Fibroblast of lung (primary cell): ENCODE data around the gene EEF2K. TPM values are rescaled to one million over a fixed set of nuclear protein-coding genes. Genes with fewer than 3 reads are reported as not detected.

Experiments used
- DNase-seq, 2 donors: peaks; one replicate each; pipeline versions ENCODE4 v3.0.0 to v3.0.0-alpha.2; 2010; ENCODE audit warnings: low read depth in 2 of 2
- H2AFZ ChIP-seq: 2 replicates; pipeline ENCODE4 v1.5.1; 2012; ENCODE audit warnings: low read length, control low read depth, inconsistent platforms
- H3K27ac ChIP-seq: 2 replicates; pipeline ENCODE4 v1.5.1; 2011; ENCODE audit warnings: low read length, control low read depth; ENCODE audit not compliant: insufficient read depth
- H3K27me3 ChIP-seq: 2 replicates; pipeline ENCODE4 v1.5.1; 2011; ENCODE audit warnings: mild to moderate bottlenecking, low read length; ENCODE audit not compliant: control insufficient read depth, insufficient read depth
- H3K36me3 ChIP-seq: 2 replicates; pipeline ENCODE4 v1.5.1; 2011; ENCODE audit warnings: low read length; ENCODE audit not compliant: control insufficient read depth, insufficient read depth
- H3K4me1 ChIP-seq: 2 replicates; pipeline ENCODE4 v1.5.1; 2011; ENCODE audit warnings: low read length; ENCODE audit not compliant: control insufficient read depth, insufficient read depth; ENCODE audit errors: extremely low read depth
- H3K4me2 ChIP-seq: 2 replicates; pipeline ENCODE4 v1.5.1; 2011; ENCODE audit warnings: low read length, control low read depth; ENCODE audit not compliant: insufficient read depth; ENCODE audit errors: extremely low read depth
- H3K4me3 ChIP-seq, 4 experiments: fragments of 200-600 bp in 1 of 4; sonication (generic) in 1 of 4; replicated peaks in 1 of 4; 2 replicates each; pipeline ENCODE4 v1.5.1; 2011 to 2016; ENCODE audit warnings: low read length in 4 of 4, low read depth in 3 of 4, mild to moderate bottlenecking in 3 of 4, control low read depth in 2 of 4, inconsistent platforms in 1 of 4, mixed read lengths in 1 of 4; ENCODE audit not compliant: insufficient read depth in 1 of 4; ENCODE audit errors: control extremely low read depth in 1 of 4
- H3K79me2 ChIP-seq: 2 replicates; pipeline ENCODE4 v1.5.1; 2012; ENCODE audit warnings: mild to moderate bottlenecking, low read length, inconsistent platforms; ENCODE audit not compliant: control insufficient read depth, insufficient read depth
- H3K9ac ChIP-seq: 2 replicates; pipeline ENCODE4 v1.5.1; 2011; ENCODE audit warnings: mild to moderate bottlenecking, low read length, control low read depth; ENCODE audit not compliant: insufficient read depth
- H3K9me3 ChIP-seq: 2 replicates; pipeline ENCODE4 v1.5.1; 2012; ENCODE audit warnings: low read depth, low read length; ENCODE audit not compliant: control insufficient read depth, insufficient read depth
- H4K20me1 ChIP-seq: 2 replicates; pipeline ENCODE4 v1.5.1; 2011; ENCODE audit warnings: low read length; ENCODE audit not compliant: control insufficient read depth, insufficient read depth; ENCODE audit errors: extremely low read depth
- CTCF ChIP-seq, 2 donors: IDR thresholded peaks in 1 of 2; conservative IDR thresholded peaks in 1 of 2; 1 replicate in 1 of 2; 2 replicates in 1 of 2; pipeline ENCODE4 v1.5.1; 2011 to 2012; ENCODE audit warnings: low read length in 2 of 2, control low read depth in 1 of 2, inconsistent platforms in 1 of 2, low read depth in 1 of 2, mild to moderate bottlenecking in 1 of 2
- EZH2 ChIP-seq: IDR thresholded peaks from 2 replicates; pipeline ENCODE4 v1.5.1; 2012; ENCODE audit warnings: low read length, control low read depth, mild to moderate bottlenecking; ENCODE audit errors: missing control alignments
- polyA plus RNA-seq, 2 donors: library from polyadenylated mRNA; depleted of rRNA in 1 of 2; stranded (reverse) in 1 of 2; unstranded in 1 of 2; fragments of >200 nt; gene quantifications; 2 replicates each; pipeline ENCODE4 v1.2.1, GENCODE V29; 2011 to 2012; ENCODE audit warnings: missing spikeins in 1 of 2
- total RNA-seq: library from RNA; depleted of rRNA; stranded (reverse); fragments of >200 nt; gene quantifications from 2 replicates; pipeline ENCODE4 v1.2.1, GENCODE V29; 2014

The EEF2K gene
- total and polyA plus RNA-seq, 2 donors (not counting 1 experiment from before 2014, with no cell fraction given) = 8.9 to 22.6 TPM

GRCh38 chr16:22329199-22329695 is 123.2 kb downstream of the EEF2K start:
- Histone ChIP-seq H3K9ac (no peak overlapping the region), H3K36me3 (peaks cover 30% of the 10 kb centered on the region), H3K9me3 (no peaks in the 10 kb centered on the region), H3K4me3 (no peak overlapping the region), H3K79me2 (no peaks in the 10 kb centered on the region), H3K27me3 (no peaks in the 10 kb centered on the region), H4K20me1 (no peaks in the 10 kb centered on the region), H3K4me2 (no peak overlapping the region), H3K27ac (no peak overlapping the region), H3K4me1 (no peaks in the 10 kb centered on the region), H2AFZ (no peak overlapping the region)
- DNase-seq = no peak
- TF ChIP-seq EZH2 (no peak), CTCF (conservative IDR thresholded peaks at IDR 0.05 in 1 of 2, IDR thresholded peaks at IDR 0.05 in 1 of 2; ENCODE audit: low read depth in 1 of 2, low read length in 2 of 2) (no peak)

- H2AFZ ChIP-seq = no peak overlapping the region
- no peak overlapping the region for H3K4me3 ChIP-seq
- H3K4me1 ChIP-seq = no peaks in the 10 kb centered on the region
- H3K79me2 ChIP-seq = no peaks in the 10 kb centered on the region
- H3K36me3 ChIP-seq = peaks cover 29% of the 10 kb centered on the region
- no peak overlapping the region for H3K9ac ChIP-seq
- H3K27me3 ChIP-seq = no peaks in the 10 kb centered on the region
- no peaks in the 10 kb centered on the region for H3K9me3 ChIP-seq
- H3K27ac ChIP-seq = no peak overlapping the region
- TF ChIP-seq EZH2 = no peak
- no peak for TF ChIP-seq CTCF (conservative IDR thresholded peaks at IDR 0.05 in 1 of 2, IDR thresholded peaks at IDR 0.05 in 1 of 2; ENCODE audit: low read depth in 1 of 2, low read length in 2 of 2)
- no peaks in the 10 kb centered on the region for H4K20me1 ChIP-seq
- no peak for DNase-seq
- no peak overlapping the region for H3K4me2 ChIP-seq
Observed at GRCh38 chr16:22330326-22330725, 124.2 kb downstream of the EEF2K start.

GRCh38 chr16:22333457-22333994 is 127.4 kb downstream of the EEF2K start:
- Histone ChIP-seq H4K20me1 (no peaks in the 10 kb centered on the region), H3K4me3 (no peak overlapping the region), H3K36me3 (peaks cover 19% of the 10 kb centered on the region), H3K4me1 (no peaks in the 10 kb centered on the region), H3K79me2 (peaks cover 6% of the 10 kb centered on the region), H3K27me3 (no peaks in the 10 kb centered on the region), H3K27ac (no peak overlapping the region), H3K4me2 (no peak overlapping the region), H3K9me3 (no peaks in the 10 kb centered on the region), H3K9ac (no peak overlapping the region), H2AFZ (no peak overlapping the region)
- TF ChIP-seq CTCF (conservative IDR thresholded peaks at IDR 0.05 in 1 of 2, IDR thresholded peaks at IDR 0.05 in 1 of 2; ENCODE audit: low read depth in 1 of 2, low read length in 2 of 2) (no peak), EZH2 (no peak)
- DNase-seq = no peak
